Hematopoietic multipotent progenitor cell (in vitro differentiated cells): ENCODE data around the gene AFF1. TPM values are rescaled to one million over a fixed set of nuclear protein-coding genes. Genes with fewer than 3 reads are reported as not detected.

Source experiments
- DNase-seq, 3 donors: peaks; one replicate each; pipeline ENCODE4 v3.0.0-alpha.2; 2011 to 2015; ENCODE audit warnings: low read depth in 2 of 3, low spot score in 2 of 3
- total RNA-seq: library from RNA; depleted of rRNA; stranded (reverse); fragments of >200 nt; gene quantifications from one replicate; pipeline ENCODE4 v1.2.3, GENCODE V29; 2012

Gene AFF1
- total RNA-seq, 1 donor = 44.4 TPM

- no peak for DNase-seq
Measured at GRCh38 chr4:87185146-87185870, 250.5 kb downstream of the AFF1 start.

GRCh38 chr4:87188048-87188447 lies 253.2 kb downstream of the AFF1 start:
- no peak for DNase-seq

- DNase-seq = no peak
Measured at GRCh38 chr4:87188932-87189331, 254.1 kb downstream of the AFF1 start.

Other genes with a start within 250 kb of the AFF1 start
- gene SLC10A6, start 85.6 kb upstream of the AFF1 start, total RNA-seq = under 0.01 TPM
- 0.54 TPM for gene C4orf36, start 42.6 kb upstream of the AFF1 start, total RNA-seq